K562 (cell line): ENCODE measurements around the gene HNRNPK. TPM values are rescaled to one million over a fixed set of nuclear protein-coding genes. Genes with fewer than 3 reads are reported as not detected.

Experiments
- ARNT ChIP-seq, 2 experiments: fragments of 450-650 bp; IDR thresholded peaks; 2 replicates each; pipeline ENCODE4 v1.6.1; 2016; ENCODE audit warnings: mild to moderate bottlenecking in 1 of 2
- BRF2 ChIP-seq: IDR thresholded peaks from 3 replicates; pipeline ENCODE4 v1.6.1; 2011; ENCODE audit warnings: borderline replicate concordance, mild to moderate bottlenecking; ENCODE audit not compliant: insufficient read length, insufficient read depth
- MEIS2 ChIP-seq: fragments of 450-650 bp; IDR thresholded peaks from 2 replicates; pipeline ENCODE4 v1.6.1; 2014; ENCODE audit warnings: mild to moderate bottlenecking; ENCODE audit not compliant: partially characterized antibody
- RBM15 ChIP-seq: fragments of 200-400 bp; formaldehyde crosslinking; IDR thresholded peaks from 2 replicates; pipeline ENCODE4 v1.6.1; 2018; ENCODE audit warnings: mild to moderate bottlenecking, low read length, moderate library complexity; ENCODE audit not compliant: insufficient read depth
- SMAD2 ChIP-seq: fragments of 150-350 bp; IDR thresholded peaks from 2 replicates; pipeline ENCODE4 v1.6.1; 2014; ENCODE audit warnings: low read depth, mild to moderate bottlenecking, low read length
- SRSF7 ChIP-seq: fragments of 200-400 bp; formaldehyde crosslinking; optimal IDR thresholded peaks from 2 replicates; pipeline ENCODE3; 2017; ENCODE audit warnings: mild to moderate bottlenecking, low read depth, low read length
- TAL1 ChIP-seq: fragments of 450-650 bp; IDR thresholded peaks from 2 replicates; pipeline ENCODE4 v1.6.1; 2016; ENCODE audit warnings: mild to moderate bottlenecking
- ZC3H4 ChIP-seq: sonication (generic); formaldehyde crosslinking; IDR thresholded peaks from 2 replicates; pipeline ENCODE4 v1.9.0; 2021; ENCODE audit warnings: missing genetic modification reagents, borderline replicate concordance
- ZNF134 ChIP-seq: fragments of 250-450 bp; sonication (Bioruptor Pico); conservative IDR thresholded peaks from 2 replicates; pipeline ENCODE4 v1.4.0; 2020
- ZNF143 ChIP-seq: sonication (generic); formaldehyde crosslinking; IDR thresholded peaks from 2 replicates; pipeline ENCODE4 v1.9.0; 2022; ENCODE audit warnings: mild to moderate bottlenecking, missing genetic modification reagents
- ZNF444 ChIP-seq: fragments of 250-450 bp; sonication (Bioruptor Pico); IDR thresholded peaks from 2 replicates; pipeline ENCODE4 v1.4.0; 2020; ENCODE audit warnings: mild to moderate bottlenecking, moderate library complexity
- polyA plus RNA-seq, 8 experiments: library from polyadenylated mRNA; depleted of rRNA in 4 of 8; stranded (reverse) in 5 of 8; unstranded in 3 of 8; fragments of >200 nt; fragmentation: Nextera tagmentation in 2 of 8; fragmentation: Illumina TruSeq in 1 of 8; extraction: Ambion mirVana in 2 of 8; extraction: Trizol in 1 of 8; gene quantifications; 2 replicates each; pipeline versions ENCODE4 v1.2.1 to v1.2.3, GENCODE V29; 2011 to 2014; ENCODE audit warnings: inconsistent platforms in 1 of 8, missing spikeins in 1 of 8
- total RNA-seq, 7 experiments: library from RNA; depleted of rRNA in 6 of 7; stranded (reverse); fragments of >200 nt in 6 of 7; fragmentation: Illumina TruSeq in 2 of 7; extraction: Trizol in 2 of 7; gene quantifications; 2 replicates each; pipeline versions ENCODE4 v1.2.1 to v1.2.3, GENCODE V29; 2011 to 2021; ENCODE audit warnings: low replicate concordance in 1 of 7
- TF ChIP-seq, protein P1 (sequence below), 3 experiments: fragments of 200-800 bp in 1 of 3; fragments of 250-450 bp in 1 of 3; fragments of 450-650 bp in 1 of 3; sonication (Bioruptor Pico) in 1 of 3; sonication (Bioruptor generic) in 1 of 3; formaldehyde crosslinking in 1 of 3; IDR thresholded peaks; 2 replicates each; pipeline versions ENCODE4 v1.6.1 to v1.8.0; 2016 to 2022; ENCODE audit warnings: mild to moderate bottlenecking in 2 of 3, missing genetic modification characterization in 2 of 3, missing compliant biosample characterization in 1 of 3, moderate library complexity in 1 of 3
- TF ChIP-seq, protein P2 (sequence below), 2 experiments: fragments of 450-650 bp in 1 of 2; sonication (generic) in 1 of 2; formaldehyde crosslinking in 1 of 2; IDR thresholded peaks; 2 replicates each; pipeline versions ENCODE4 v1.7.1 to v1.9.0; 2016 to 2022; ENCODE audit warnings: inconsistent platforms in 1 of 2, mild to moderate bottlenecking in 1 of 2, missing genetic modification reagents in 1 of 2

HNRNPK gene
- total and polyA plus RNA-seq, 9 of the 15 experiments (the other 6 are each of a cell fraction or from before 2014, with no cell fraction given): 224 to 883 (median 618) TPM

DNA sequence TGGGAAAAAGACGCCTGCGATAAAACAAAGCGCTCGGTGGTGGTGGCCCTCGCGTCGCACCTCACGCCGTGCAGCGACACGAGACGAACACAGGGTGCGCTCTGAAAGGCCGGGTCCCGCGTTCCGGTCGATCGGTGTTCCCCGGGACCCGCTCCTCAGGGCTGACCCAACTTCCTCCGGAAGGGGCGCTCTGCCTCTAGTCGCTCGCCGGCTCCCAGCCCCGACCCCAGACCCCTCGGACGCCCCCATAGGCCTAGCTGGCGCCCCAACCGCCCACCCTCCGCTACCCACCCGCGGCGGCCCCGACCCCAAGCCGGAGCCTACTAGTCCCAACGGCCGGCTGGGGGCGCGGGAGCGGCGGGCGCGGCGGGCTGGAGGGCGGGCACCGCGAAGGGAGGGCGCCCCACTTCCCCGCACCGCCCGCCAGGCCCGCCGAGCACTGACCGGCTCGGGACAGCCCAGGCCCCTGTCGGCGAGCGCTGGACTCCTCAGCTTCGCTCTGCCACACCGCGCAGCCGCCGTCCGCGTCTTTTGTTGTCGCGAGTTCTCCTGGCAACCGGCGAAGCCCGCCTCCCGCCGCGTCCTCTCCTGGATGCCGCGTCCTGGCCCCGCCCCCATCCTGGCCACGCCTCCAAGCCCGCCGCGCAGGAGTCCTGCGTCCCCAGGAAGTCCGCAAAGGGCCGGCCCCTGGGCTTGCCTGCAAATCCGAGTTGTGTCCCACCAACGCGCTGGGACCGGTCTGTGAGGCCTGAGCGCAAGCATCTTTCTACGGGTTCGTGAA lies 58.9 kb downstream of the HNRNPK start, which contains the start of gene KIF27 (continued):
- TF ChIP-seq, protein P1, sequence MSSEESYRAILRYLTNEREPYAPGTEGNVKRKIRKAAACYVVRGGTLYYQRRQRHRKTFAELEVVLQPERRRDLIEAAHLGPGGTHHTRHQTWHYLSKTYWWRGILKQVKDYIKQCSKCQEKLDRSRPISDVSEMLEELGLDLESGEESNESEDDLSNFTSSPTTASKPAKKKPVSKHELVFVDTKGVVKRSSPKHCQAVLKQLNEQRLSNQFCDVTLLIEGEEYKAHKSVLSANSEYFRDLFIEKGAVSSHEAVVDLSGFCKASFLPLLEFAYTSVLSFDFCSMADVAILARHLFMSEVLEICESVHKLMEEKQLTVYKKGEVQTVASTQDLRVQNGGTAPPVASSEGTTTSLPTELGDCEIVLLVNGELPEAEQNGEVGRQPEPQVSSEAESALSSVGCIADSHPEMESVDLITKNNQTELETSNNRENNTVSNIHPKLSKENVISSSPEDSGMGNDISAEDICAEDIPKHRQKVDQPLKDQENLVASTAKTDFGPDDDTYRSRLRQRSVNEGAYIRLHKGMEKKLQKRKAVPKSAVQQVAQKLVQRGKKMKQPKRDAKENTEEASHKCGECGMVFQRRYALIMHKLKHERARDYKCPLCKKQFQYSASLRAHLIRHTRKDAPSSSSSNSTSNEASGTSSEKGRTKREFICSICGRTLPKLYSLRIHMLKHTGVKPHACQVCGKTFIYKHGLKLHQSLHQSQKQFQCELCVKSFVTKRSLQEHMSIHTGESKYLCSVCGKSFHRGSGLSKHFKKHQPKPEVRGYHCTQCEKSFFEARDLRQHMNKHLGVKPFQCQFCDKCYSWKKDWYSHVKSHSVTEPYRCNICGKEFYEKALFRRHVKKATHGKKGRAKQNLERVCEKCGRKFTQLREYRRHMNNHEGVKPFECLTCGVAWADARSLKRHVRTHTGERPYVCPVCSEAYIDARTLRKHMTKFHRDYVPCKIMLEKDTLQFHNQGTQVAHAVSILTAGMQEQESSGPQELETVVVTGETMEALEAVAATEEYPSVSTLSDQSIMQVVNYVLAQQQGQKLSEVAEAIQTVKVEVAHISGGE (CRISPR knock-in tag; IDR thresholded peaks at IDR 0.05): peak; percentile 75 to 94 (median 78); a peak in 5 of 6 replicates
- TF ChIP-seq, protein P2, sequence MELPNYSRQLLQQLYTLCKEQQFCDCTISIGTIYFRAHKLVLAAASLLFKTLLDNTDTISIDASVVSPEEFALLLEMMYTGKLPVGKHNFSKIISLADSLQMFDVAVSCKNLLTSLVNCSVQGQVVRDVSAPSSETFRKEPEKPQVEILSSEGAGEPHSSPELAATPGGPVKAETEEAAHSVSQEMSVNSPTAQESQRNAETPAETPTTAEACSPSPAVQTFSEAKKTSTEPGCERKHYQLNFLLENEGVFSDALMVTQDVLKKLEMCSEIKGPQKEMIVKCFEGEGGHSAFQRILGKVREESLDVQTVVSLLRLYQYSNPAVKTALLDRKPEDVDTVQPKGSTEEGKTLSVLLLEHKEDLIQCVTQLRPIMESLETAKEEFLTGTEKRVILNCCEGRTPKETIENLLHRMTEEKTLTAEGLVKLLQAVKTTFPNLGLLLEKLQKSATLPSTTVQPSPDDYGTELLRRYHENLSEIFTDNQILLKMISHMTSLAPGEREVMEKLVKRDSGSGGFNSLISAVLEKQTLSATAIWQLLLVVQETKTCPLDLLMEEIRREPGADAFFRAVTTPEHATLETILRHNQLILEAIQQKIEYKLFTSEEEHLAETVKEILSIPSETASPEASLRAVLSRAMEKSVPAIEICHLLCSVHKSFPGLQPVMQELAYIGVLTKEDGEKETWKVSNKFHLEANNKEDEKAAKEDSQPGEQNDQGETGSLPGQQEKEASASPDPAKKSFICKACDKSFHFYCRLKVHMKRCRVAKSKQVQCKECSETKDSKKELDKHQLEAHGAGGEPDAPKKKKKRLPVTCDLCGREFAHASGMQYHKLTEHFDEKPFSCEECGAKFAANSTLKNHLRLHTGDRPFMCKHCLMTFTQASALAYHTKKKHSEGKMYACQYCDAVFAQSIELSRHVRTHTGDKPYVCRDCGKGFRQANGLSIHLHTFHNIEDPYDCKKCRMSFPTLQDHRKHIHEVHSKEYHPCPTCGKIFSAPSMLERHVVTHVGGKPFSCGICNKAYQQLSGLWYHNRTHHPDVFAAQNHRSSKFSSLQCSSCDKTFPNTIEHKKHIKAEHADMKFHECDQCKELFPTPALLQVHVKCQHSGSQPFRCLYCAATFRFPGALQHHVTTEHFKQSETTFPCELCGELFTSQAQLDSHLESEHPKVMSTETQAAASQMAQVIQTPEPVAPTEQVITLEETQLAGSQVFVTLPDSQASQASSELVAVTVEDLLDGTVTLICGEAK (IDR thresholded peaks at IDR 0.05): peak; percentile 82
- TF ChIP-seq, protein P2 (CRISPR knock-in tag; IDR thresholded peaks at IDR 0.05): no peak
- TF ChIP-seq ZNF444 (CRISPR knock-in tag) (no peak), SRSF7 (no peak), RBM15 (no peak), ARNT (IDR thresholded peaks at IDR 0.05) (no peak), MEIS2 (no peak), ZNF143 (CRISPR knock-in tag) (no peak), SMAD2 (no peak), TAL1 (no peak), BRF2 (no peak), ZC3H4 (no peak), ZNF134 (CRISPR knock-in tag) (no peak)
